K562 (cell line): ENCODE results near the gene ADCY6. TPM values are rescaled to one million over a fixed set of nuclear protein-coding genes. Genes with fewer than 3 reads are reported as not detected.

Experiments used
- ARID1B ChIP-seq: fragments of 450-650 bp; IDR thresholded peaks from 2 replicates; pipeline ENCODE4 v1.6.1; 2016; ENCODE audit warnings: antibody characterized with exemption, mild to moderate bottlenecking, inconsistent platforms
- BRD9 ChIP-seq: fragments of 450-650 bp; IDR thresholded peaks from 2 replicates; pipeline ENCODE4 v1.6.1; 2018; ENCODE audit warnings: low read depth; ENCODE audit not compliant: partially characterized antibody
- CEBPB ChIP-seq: fragments of 450-650 bp; IDR thresholded peaks from 2 replicates; pipeline ENCODE4 v1.6.1; 2016; ENCODE audit warnings: missing genetic modification characterization, missing compliant biosample characterization
- KLF13 ChIP-seq: fragments of 450-650 bp; IDR thresholded peaks from 2 replicates; pipeline ENCODE4 v1.6.1; 2016; ENCODE audit warnings: missing genetic modification characterization, low read depth, mild to moderate bottlenecking, missing compliant biosample characterization, moderate library complexity, borderline replicate concordance
- MED1 ChIP-seq: sonication (generic); formaldehyde crosslinking; IDR thresholded peaks from 2 replicates; pipeline ENCODE4 v1.8.1; 2023; ENCODE audit warnings: missing genetic modification reagents, borderline replicate concordance
- NCOA6 ChIP-seq: fragments of 450-650 bp; IDR thresholded peaks from 2 replicates; pipeline ENCODE4 v1.6.1; 2017; ENCODE audit warnings: mild to moderate bottlenecking
- NR2C2 ChIP-seq, 2 experiments: fragments of 200-800 bp in 1 of 2; sonication (Bioruptor generic) in 1 of 2; sonication (generic) in 1 of 2; formaldehyde crosslinking in 1 of 2; IDR thresholded peaks; 2 replicates each; pipeline versions ENCODE4 v1.6.1 to v1.8.0; 2016 to 2022; ENCODE audit warnings: mild to moderate bottlenecking in 1 of 2, missing compliant biosample characterization in 1 of 2, missing genetic modification characterization in 1 of 2, missing genetic modification reagents in 1 of 2
- RBM15 ChIP-seq: fragments of 200-400 bp; formaldehyde crosslinking; IDR thresholded peaks from 2 replicates; pipeline ENCODE4 v1.6.1; 2018; ENCODE audit warnings: mild to moderate bottlenecking, low read length, moderate library complexity; ENCODE audit not compliant: insufficient read depth
- SIN3B ChIP-seq: fragments of 450-650 bp; IDR thresholded peaks from 2 replicates; pipeline ENCODE4 v1.6.1; 2017; ENCODE audit warnings: low read depth, mild to moderate bottlenecking, moderate library complexity
- SMC3 ChIP-seq: conservative IDR thresholded peaks from 2 replicates; pipeline ENCODE4 v1.6.1; 2011; ENCODE audit warnings: low read depth, low read length, improper control_type of control experiment; ENCODE audit not compliant: insufficient read depth
- SRSF1 ChIP-seq: fragments of 200-400 bp; formaldehyde crosslinking; IDR thresholded peaks from 2 replicates; pipeline ENCODE4 v1.6.1; 2017; ENCODE audit warnings: mild to moderate bottlenecking, low read depth, low read length, moderate library complexity
- ZNF445 ChIP-seq: fragments of 250-450 bp; sonication (Bioruptor Pico); IDR thresholded peaks from 2 replicates; pipeline ENCODE4 v1.4.0; 2020; ENCODE audit warnings: low read depth, mild to moderate bottlenecking, moderate library complexity
- polyA plus RNA-seq, 8 experiments: library from polyadenylated mRNA; depleted of rRNA in 4 of 8; stranded (reverse) in 5 of 8; unstranded in 3 of 8; fragments of >200 nt; fragmentation: Nextera tagmentation in 2 of 8; fragmentation: Illumina TruSeq in 1 of 8; extraction: Ambion mirVana in 2 of 8; extraction: Trizol in 1 of 8; gene quantifications; 2 replicates each; pipeline versions ENCODE4 v1.2.1 to v1.2.3, GENCODE V29; 2011 to 2014; ENCODE audit warnings: inconsistent platforms in 1 of 8, missing spikeins in 1 of 8
- total RNA-seq, 7 experiments: library from RNA; depleted of rRNA in 6 of 7; stranded (reverse); fragments of >200 nt in 6 of 7; fragmentation: Illumina TruSeq in 2 of 7; extraction: Trizol in 2 of 7; gene quantifications; 2 replicates each; pipeline versions ENCODE4 v1.2.1 to v1.2.3, GENCODE V29; 2011 to 2021; ENCODE audit warnings: low replicate concordance in 1 of 7
- TF ChIP-seq, protein P1 (sequence below): sonication (generic); formaldehyde crosslinking; IDR thresholded peaks from 2 replicates; pipeline ENCODE4 v1.8.0; 2022; ENCODE audit warnings: mild to moderate bottlenecking, missing genetic modification reagents
- TF ChIP-seq, protein P2 (sequence below): sonication (generic); formaldehyde crosslinking; IDR thresholded peaks from 2 replicates; pipeline ENCODE4 v1.8.1; 2022; ENCODE audit warnings: missing genetic modification reagents
- TF ChIP-seq, protein P3 (sequence below), 2 experiments: fragments of 450-650 bp; IDR thresholded peaks; 2 replicates each; pipeline ENCODE4 v1.6.1; 2016
- TF ChIP-seq, protein P4 (sequence below): fragments of 450-650 bp; IDR thresholded peaks from 2 replicates; pipeline ENCODE4 v1.6.1; 2016; ENCODE audit warnings: low read depth

The ADCY6 gene
- total and polyA plus RNA-seq, 9 of the 15 experiments (the other 6 are each of a cell fraction or from before 2014, with no cell fraction given), result 0.01 to 1.0 (median 0.53) TPM

DNA sequence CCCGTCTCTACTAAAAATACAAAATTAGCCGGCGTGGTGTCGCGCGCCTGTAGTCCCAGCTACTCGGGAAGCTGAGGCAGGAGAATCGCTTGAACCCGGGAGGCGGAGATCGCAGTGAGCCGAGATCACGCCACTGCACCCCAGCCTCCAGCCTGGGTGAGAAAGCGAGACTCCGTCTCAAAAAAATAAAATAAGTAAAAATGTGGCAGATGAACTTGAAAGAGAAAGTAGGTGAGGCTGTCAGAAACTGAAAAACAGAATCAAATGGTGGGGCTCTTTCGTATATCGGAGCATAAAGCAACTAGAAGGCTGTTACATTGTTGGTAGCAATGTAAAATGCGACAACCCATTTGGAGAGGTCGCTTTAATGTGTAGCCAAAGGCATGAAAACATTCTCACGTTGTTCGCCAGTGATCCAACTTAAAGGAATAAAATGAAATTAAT lies 71.6 kb downstream of the ADCY6 start (continued):
- TF ChIP-seq SIN3B, result no peak
- no peak for TF ChIP-seq RBM15
- no peak for TF ChIP-seq NR2C2 (CRISPR knock-in tag; IDR thresholded peaks at IDR 0.05)
- no peak for TF ChIP-seq NR2C2 (tag; IDR thresholded peaks at IDR 0.05)
- TF ChIP-seq, protein P1, sequence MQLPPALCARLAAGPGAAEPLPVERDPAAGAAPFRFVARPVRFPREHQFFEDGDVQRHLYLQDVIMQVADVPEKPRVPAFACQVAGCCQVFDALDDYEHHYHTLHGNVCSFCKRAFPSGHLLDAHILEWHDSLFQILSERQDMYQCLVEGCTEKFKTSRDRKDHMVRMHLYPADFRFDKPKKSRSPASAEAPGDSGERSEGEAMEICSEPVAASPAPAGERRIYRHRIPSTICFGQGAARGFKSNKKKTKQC, result no peak
- TF ChIP-seq SRSF1, result no peak
- TF ChIP-seq, protein P2, sequence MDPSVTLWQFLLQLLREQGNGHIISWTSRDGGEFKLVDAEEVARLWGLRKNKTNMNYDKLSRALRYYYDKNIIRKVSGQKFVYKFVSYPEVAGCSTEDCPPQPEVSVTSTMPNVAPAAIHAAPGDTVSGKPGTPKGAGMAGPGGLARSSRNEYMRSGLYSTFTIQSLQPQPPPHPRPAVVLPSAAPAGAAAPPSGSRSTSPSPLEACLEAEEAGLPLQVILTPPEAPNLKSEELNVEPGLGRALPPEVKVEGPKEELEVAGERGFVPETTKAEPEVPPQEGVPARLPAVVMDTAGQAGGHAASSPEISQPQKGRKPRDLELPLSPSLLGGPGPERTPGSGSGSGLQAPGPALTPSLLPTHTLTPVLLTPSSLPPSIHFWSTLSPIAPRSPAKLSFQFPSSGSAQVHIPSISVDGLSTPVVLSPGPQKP (CRISPR knock-in tag), result no peak
- TF ChIP-seq NCOA6, result no peak
- TF ChIP-seq MED1 (CRISPR knock-in tag), result no peak
- no peak for TF ChIP-seq SMC3
- no peak for TF ChIP-seq KLF13
- TF ChIP-seq BRD9, result peak; percentile 91
- TF ChIP-seq, protein P3, sequence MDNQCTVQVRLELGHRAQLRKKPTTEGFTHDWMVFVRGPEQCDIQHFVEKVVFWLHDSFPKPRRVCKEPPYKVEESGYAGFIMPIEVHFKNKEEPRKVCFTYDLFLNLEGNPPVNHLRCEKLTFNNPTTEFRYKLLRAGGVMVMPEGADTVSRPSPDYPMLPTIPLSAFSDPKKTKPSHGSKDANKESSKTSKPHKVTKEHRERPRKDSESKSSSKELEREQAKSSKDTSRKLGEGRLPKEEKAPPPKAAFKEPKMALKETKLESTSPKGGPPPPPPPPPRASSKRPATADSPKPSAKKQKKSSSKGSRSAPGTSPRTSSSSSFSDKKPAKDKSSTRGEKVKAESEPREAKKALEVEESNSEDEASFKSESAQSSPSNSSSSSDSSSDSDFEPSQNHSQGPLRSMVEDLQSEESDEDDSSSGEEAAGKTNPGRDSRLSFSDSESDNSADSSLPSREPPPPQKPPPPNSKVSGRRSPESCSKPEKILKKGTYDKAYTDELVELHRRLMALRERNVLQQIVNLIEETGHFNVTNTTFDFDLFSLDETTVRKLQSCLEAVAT (IDR thresholded peaks at IDR 0.05), result peak in 1 of 2 experiments; percentile 75; a peak in 3 of 4 replicates
- TF ChIP-seq, protein P4, sequence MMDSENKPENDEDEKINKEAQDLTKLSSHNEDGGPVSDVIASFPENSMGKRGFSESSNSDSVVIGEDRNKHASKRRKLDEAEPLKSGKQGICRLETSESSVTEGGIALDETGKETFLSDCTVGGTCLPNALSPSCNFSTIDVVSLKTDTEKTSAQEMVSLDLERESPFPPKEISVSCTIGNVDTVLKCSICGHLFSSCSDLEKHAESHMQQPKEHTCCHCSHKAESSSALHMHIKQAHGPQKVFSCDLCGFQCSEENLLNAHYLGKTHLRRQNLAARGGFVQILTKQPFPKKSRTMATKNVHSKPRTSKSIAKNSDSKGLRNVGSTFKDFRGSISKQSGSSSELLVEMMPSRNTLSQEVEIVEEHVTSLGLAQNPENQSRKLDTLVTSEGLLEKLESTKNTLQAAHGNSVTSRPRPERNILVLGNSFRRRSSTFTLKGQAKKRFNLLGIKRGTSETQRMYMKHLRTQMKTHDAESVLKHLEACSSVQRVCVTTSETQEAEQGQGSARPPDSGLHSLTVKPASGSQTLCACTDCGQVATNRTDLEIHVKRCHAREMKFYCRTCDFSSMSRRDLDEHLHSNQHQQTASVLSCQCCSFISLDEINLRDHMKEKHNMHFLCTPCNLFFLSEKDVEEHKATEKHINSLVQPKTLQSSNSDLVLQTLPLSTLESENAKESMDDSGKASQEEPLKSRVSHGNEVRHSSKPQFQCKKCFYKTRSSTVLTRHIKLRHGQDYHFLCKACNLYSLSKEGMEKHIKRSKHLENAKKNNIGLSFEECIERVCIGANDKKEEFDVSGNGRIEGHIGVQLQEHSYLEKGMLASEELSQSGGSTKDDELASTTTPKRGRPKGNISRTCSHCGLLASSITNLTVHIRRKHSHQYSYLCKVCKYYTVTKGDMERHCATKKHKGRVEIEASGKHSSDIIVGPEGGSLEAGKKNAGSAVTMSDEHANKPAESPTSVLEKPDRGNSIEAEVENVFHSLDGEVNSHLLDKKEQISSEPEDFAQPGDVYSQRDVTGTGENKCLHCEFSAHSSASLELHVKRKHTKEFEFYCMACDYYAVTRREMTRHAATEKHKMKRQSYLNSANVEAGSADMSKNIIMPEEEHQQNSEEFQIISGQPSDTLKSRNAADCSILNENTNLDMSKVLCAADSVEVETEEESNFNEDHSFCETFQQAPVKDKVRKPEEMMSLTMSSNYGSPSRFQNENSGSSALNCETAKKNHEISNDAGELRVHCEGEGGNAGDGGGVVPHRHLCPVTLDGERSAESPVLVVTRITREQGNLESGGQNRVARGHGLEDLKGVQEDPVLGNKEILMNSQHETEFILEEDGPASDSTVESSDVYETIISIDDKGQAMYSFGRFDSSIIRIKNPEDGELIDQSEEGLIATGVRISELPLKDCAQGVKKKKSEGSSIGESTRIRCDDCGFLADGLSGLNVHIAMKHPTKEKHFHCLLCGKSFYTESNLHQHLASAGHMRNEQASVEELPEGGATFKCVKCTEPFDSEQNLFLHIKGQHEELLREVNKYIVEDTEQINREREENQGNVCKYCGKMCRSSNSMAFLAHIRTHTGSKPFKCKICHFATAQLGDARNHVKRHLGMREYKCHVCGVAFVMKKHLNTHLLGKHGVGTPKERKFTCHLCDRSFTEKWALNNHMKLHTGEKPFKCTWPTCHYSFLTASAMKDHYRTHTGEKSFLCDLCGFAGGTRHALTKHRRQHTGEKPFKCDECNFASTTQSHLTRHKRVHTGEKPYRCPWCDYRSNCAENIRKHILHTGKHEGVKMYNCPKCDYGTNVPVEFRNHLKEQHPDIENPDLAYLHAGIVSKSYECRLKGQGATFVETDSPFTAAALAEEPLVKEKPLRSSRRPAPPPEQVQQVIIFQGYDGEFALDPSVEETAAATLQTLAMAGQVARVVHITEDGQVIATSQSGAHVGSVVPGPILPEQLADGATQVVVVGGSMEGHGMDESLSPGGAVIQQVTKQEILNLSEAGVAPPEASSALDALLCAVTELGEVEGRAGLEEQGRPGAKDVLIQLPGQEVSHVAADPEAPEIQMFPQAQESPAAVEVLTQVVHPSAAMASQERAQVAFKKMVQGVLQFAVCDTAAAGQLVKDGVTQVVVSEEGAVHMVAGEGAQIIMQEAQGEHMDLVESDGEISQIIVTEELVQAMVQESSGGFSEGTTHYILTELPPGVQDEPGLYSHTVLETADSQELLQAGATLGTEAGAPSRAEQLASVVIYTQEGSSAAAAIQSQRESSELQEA, result no peak
- TF ChIP-seq ZNF445 (CRISPR knock-in tag), result no peak
- TF ChIP-seq ARID1B, result no peak; the same call in 1 of the 2 replicates
- no peak for TF ChIP-seq CEBPB (tag)
